NB4 (cell line): ENCODE measurements around the gene EPS8L2.
A peak's percentile ranks its signal among the peaks of the same experiment; 100 is the strongest.

Experiments
- DNase-seq: peaks from one replicate; pipeline ENCODE4 v3.0.0; 2010; ENCODE audit warnings: low read depth
- H3K4me3 ChIP-seq: one replicate; pipeline ENCODE4 v1.5.1; 2011; ENCODE audit warnings: mild to moderate bottlenecking, low read depth, low read length, moderate library complexity
- MYC ChIP-seq: IDR thresholded peaks from 2 replicates; pipeline ENCODE4 v1.6.1; 2011; ENCODE audit warnings: low read depth, low read length
- POLR2A ChIP-seq: IDR thresholded peaks from 2 replicates; pipeline ENCODE4 v1.6.1; 2011; ENCODE audit warnings: mild to moderate bottlenecking; ENCODE audit not compliant: insufficient read length; ENCODE audit errors: extremely low read depth
- TF ChIP-seq, protein P1 (sequence below): IDR thresholded peaks from 2 replicates; pipeline ENCODE4 v1.6.1; 2011; ENCODE audit warnings: low read depth, low read length
- TF ChIP-seq, protein P2 (sequence below): IDR thresholded peaks from one replicate; pipeline ENCODE4 v1.5.1; 2012; ENCODE audit warnings: low read depth, low read length

The EPS8L2 gene

DNA sequence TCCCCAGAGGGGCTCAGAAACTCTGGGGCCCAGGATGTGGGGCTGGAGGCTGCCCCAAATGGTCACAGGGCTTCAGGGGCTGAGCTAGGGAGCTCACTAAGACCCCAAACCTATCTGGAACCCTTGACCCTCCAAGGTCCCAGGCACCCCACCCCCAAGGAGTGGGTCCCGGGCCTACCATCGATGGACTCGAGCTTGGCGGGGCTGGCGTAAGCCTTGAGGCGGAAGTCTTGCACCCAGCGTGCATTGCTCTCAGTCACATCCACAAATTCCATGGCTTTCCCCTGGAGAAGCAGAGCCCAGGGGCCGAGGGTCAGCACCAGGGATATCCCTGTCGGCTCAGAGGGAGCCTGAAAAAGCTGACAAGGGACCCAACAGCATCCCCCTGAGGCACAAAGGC is 67.8 kb downstream of the EPS8L2 start:
- no peak overlapping the region for H3K4me3 ChIP-seq
- TF ChIP-seq POLR2A, result no peak
- TF ChIP-seq, protein P1, sequence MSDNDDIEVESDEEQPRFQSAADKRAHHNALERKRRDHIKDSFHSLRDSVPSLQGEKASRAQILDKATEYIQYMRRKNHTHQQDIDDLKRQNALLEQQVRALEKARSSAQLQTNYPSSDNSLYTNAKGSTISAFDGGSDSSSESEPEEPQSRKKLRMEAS, result no peak
- TF ChIP-seq MYC, result no peak
- TF ChIP-seq, protein P2, sequence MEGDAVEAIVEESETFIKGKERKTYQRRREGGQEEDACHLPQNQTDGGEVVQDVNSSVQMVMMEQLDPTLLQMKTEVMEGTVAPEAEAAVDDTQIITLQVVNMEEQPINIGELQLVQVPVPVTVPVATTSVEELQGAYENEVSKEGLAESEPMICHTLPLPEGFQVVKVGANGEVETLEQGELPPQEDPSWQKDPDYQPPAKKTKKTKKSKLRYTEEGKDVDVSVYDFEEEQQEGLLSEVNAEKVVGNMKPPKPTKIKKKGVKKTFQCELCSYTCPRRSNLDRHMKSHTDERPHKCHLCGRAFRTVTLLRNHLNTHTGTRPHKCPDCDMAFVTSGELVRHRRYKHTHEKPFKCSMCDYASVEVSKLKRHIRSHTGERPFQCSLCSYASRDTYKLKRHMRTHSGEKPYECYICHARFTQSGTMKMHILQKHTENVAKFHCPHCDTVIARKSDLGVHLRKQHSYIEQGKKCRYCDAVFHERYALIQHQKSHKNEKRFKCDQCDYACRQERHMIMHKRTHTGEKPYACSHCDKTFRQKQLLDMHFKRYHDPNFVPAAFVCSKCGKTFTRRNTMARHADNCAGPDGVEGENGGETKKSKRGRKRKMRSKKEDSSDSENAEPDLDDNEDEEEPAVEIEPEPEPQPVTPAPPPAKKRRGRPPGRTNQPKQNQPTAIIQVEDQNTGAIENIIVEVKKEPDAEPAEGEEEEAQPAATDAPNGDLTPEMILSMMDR, result no peak
- no peak for DNase-seq

DNA sequence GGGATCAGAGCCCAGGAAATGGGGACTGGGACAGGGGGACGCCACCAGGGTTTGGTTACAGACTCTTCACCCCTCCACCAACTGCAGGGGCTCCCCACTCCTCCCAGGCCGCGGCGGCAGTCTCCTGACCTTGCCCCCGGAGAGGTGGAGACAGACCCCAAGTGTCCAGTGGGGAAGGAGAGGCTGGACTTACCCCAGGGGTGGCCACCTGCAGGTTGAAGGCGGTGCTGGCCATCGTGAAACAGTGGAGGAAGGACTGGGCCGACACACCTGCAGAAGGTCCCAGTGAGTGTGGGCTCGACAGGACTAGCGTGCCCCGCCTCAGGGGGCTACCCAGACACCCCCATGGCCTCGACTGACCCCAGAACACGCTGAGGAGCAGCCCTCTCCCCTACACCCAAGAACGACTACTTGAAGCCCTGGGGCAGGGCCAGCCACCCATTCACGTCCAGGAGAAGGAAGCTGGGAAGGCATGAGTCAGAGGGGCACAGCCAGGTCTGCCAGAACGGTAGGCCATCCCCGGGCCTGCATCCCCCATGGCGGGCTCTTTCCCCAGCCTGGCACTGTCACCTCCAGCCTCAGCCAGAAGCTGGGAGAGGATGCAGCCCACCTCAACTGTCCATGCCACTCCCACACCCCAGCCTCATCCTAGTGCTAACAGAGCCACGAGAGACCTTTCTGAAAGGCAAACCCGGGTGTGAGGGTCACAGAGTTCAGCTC is 69.0 kb downstream of the EPS8L2 start:
- no peak overlapping the region for H3K4me3 ChIP-seq
- TF ChIP-seq MYC (no peak), POLR2A (no peak)
- TF ChIP-seq, protein P1, result no peak
- TF ChIP-seq, protein P2, result no peak
- no peak for DNase-seq

DNA sequence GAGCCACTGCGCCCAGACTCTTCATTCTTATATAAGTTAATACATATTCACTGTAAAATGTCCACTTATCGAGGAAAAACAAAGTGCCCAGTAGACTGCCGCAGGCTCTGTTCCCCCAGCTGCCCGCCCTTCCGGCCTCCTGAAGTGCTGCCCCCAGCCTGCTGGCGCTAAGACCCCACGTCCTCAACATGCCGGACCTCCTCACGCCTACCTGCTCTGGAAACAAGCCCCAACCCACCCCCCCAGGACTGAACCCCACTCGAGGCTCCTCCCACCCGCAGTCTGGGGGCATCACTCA is 70.2 kb downstream of the EPS8L2 start:
- TF ChIP-seq, protein P2, result no peak
- TF ChIP-seq POLR2A, result no peak
- no peak for DNase-seq
- H3K4me3 ChIP-seq, result peak overlapping the region; percentile 73

DNA sequence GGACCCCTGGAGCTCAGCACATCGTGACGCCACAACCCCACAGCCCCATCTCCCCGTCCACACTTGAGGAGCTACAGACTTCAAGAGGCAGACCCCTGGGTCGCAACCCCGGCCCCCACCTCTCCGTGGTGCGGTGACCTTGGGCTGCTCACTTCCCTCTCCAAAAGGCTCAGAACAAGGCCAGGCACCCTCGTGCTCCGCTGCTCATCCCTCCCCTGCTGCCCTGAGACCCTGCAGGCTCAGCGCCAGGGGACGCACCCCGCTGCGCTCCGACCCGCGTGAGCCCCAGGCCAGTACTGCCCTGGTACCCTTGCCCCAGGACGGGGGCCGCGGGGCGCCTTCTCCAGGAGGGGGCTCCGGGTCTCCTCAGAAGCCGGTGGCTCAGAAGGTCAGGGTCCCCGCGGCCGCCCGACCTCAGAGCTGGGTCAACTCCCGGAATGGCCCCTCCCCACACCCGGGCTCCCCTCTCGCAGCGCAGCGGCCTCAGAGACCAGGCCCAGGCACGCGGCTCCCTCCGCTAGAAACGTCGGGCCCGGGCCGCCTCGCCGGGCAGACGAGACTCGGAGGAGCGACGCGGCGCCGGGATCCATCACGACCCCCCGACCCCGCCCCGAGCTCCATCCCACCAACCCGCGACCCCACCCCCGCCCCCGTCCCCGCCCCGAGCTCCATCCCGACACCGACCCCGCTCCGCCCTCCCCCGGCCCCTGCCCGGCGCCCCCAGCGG is 70.7 kb downstream of the EPS8L2 start:
- DNase-seq, result peak; percentile 68
- H3K4me3 ChIP-seq, result peak overlapping the region; percentile 73
- TF ChIP-seq, protein P1, result peak; percentile 38
- TF ChIP-seq MYC (no peak), POLR2A (no peak)
- TF ChIP-seq, protein P2, result no peak
